Measurements from ENCODE around the gene ARHGDIA.

- TF ChIP-seq POLR2AphosphoS5 (IDR thresholded peaks at IDR 0.05; ENCODE audit: low read depth, low read length) (no peak), REST (IDR thresholded peaks at IDR 0.05; ENCODE audit: insufficient read depth in 1 of 2, low read depth in 2 of 2, low read length in 2 of 2) (no peak), TAF1 (IDR thresholded peaks at IDR 0.05; ENCODE audit: borderline replicate concordance, insufficient read depth, low read length) (no peak), SIN3A (IDR thresholded peaks at IDR 0.05; ENCODE audit: borderline replicate concordance, insufficient read depth, low read length) (no peak)
Observed at GRCh38 chr17:81822996-81823819, 47.9 kb downstream of the ARHGDIA start.

Data from PFSK-1 (cell line).